GM10248 (cell line): ENCODE data around the gene TMEM117.

Experiments used
- CTCF ChIA-PET: fragments of 300-600 bp; sonication (Branson Sonifier 250); formaldehyde crosslinking; extraction: SDS; loops from one replicate; lab custom pipeline; 2021; ENCODE audit warnings: antibody characterized with exemption; lab: Yijun Ruan, JAX
- POLR2A ChIA-PET: fragments of 350-650 bp; sonication (Branson Sonifier 250); formaldehyde crosslinking; extraction: SDS; loops from one replicate; lab custom pipeline; 2020; ENCODE audit warnings: antibody characterized with exemption; lab: Yijun Ruan, JAX
- DNase-seq: peaks from one replicate; pipeline ENCODE4 v3.0.0; 2012; ENCODE audit errors: extremely low spot score
- TF ChIP-seq, protein P1 (sequence below): IDR thresholded peaks from 2 replicates; pipeline ENCODE4 v1.5.1; 2012; ENCODE audit warnings: mild to moderate bottlenecking, low read depth; ENCODE audit errors: extremely low read depth, missing control alignments, control extremely low read depth

The TMEM117 gene

DNA sequence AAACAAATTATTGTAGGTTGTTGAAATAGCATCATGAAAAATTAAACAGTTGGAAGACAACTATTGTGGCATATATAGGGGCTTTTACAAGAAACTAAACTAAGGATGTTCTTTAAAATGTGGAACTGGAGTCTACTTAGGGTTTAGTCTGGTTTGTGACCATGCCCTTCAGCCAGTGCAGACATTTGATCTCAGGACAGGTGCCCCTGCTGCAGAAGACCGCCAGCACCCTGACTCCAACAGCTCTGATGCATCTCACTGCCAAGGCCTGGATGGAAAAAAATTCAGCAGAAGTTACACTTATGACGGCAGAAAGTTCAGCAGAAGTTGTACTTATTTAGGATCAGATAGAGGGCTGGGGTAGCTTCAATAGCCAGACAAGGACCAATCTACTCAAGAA lies 51.5 kb downstream of the TMEM117 start:
- no peak for DNase-seq
- TF ChIP-seq, protein P1, sequence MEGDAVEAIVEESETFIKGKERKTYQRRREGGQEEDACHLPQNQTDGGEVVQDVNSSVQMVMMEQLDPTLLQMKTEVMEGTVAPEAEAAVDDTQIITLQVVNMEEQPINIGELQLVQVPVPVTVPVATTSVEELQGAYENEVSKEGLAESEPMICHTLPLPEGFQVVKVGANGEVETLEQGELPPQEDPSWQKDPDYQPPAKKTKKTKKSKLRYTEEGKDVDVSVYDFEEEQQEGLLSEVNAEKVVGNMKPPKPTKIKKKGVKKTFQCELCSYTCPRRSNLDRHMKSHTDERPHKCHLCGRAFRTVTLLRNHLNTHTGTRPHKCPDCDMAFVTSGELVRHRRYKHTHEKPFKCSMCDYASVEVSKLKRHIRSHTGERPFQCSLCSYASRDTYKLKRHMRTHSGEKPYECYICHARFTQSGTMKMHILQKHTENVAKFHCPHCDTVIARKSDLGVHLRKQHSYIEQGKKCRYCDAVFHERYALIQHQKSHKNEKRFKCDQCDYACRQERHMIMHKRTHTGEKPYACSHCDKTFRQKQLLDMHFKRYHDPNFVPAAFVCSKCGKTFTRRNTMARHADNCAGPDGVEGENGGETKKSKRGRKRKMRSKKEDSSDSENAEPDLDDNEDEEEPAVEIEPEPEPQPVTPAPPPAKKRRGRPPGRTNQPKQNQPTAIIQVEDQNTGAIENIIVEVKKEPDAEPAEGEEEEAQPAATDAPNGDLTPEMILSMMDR = no peak
- ChIA-PET POLR2A (no interaction called here), CTCF (interaction anchor here (1.3 to 6.3 kb wide), 2 partner anchors 10 to 443 kb away, joined by 6 to 48 read pairs; no protein-coding TSS in a partner anchor)

DNA sequence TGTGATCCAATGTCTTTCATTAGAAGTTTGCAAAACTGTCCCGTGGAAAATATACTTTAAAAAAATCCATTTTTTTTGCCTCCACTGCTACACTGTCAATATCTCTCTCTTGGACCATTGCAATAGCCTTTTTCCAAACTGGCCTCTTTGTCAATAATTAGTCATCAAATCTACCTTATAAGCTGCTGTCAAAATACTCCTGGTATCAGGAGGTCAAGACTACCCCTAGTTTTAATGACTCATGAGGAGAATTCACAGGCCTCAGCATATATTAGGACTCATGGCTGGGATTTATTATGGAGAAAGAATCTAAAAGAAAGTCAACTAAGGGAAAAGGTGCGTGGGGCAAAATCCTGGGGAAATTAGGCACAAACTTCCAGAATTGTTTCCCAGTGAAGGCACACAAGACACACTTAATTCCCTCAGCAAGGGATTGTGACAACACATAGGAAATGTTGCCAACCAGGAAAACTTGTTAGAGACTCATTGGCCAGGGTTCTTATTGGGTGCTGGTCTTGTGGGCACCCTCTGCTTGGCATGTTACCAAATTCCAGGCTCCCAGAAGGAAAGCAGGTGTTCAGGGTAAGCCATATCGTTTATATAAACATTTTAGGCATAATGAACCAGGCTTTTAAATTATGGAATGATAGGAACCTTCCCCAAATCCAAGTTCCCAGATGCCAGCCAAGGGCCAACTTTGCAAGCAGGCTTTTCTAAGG lies 56.1 kb downstream of the TMEM117 start:
- ChIA-PET CTCF (interaction anchor here (1.2 kb wide), 1 partner anchor 9 kb away, joined by 5 read pairs; no protein-coding TSS in a partner anchor), POLR2A (no interaction called here)

DNA sequence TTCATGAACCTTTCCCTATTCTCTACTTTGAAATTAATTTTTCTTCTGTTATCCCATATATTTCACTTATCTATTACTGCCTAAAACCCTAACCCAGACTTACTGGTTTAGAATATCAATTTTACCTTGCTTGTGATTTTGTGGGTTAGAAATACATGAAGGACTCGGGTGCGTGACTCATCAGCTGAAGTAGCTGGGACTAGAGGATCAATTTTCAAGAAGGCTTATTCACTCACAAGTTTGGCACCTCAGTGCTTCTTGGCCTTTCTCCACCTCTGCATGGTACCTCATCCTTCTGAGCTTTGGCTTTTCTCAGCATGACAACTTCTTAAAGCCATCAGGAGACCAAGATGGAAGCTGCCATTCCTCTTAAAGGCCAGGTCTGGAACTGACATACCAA lies 57.8 kb downstream of the TMEM117 start:
- TF ChIP-seq, protein P1 = no peak
- POLR2A ChIA-PET = no interaction called here
- CTCF ChIA-PET = no interaction called here
- no peak for DNase-seq

More for the DNA sequence above, 56.1 kb downstream of the TMEM117 start:
- TF ChIP-seq, protein P1 = no peak
- DNase-seq = no peak

DNA sequence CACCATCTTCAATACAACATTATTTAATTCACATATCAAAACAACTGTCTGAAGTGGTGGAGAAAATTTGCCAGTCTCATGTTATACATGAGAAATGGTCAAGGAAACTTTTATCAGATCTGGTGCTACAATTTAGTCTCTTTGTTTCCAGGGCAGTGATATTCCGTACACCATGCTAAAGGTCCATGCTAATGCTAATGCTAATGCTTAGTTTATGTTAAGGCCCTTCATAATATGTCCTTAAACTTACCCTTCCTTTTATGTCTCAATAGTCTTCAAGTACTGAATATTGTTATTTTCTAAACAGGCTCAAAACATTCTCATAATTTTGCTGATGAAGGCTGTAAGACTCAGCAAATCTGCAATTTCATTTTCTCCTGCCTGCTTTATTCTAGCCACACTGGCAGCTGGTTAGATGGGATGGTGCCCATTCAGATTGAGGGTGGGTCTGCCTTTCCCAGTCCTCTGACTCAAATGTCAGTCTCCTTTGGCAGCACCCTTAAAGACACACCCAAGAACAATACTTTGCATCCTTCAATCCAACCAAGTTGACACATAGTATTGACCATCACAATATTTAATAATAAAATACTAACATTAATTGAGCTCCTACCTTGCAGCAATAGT lies 59.8 kb downstream of the TMEM117 start:
- TF ChIP-seq, protein P1 = no peak
- DNase-seq = no peak
- ChIA-PET POLR2A (no interaction called here), CTCF (interaction anchor here (1.4 to 2.6 kb wide), 2 partner anchors 11 to 14 kb away, joined by 3 to 9 read pairs; no protein-coding TSS in a partner anchor)

DNA sequence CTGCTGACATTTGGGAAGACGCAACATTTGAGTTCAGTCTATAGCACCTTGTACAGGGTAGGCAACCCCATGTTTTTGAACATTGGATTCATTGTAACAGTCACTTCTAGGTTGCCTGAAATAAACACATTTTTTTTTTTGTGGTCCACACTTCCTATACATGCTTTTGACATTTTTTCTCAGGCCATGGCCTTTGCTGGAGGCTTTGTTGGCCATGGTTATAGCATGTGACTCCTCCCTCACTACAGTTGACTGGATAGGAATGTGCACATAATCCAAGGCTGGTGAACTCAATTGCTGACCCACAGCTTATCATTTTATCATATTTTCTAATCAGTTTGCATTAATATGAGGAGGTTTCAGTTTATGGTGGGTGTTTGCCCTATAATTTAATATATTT lies 60.6 kb downstream of the TMEM117 start:
- TF ChIP-seq, protein P1 = no peak
- ChIA-PET POLR2A (no interaction called here), CTCF (interaction anchor here (1.4 to 2.6 kb wide), 2 partner anchors 12 to 15 kb away, joined by 3 to 9 read pairs; no protein-coding TSS in a partner anchor)
- no peak for DNase-seq

DNA sequence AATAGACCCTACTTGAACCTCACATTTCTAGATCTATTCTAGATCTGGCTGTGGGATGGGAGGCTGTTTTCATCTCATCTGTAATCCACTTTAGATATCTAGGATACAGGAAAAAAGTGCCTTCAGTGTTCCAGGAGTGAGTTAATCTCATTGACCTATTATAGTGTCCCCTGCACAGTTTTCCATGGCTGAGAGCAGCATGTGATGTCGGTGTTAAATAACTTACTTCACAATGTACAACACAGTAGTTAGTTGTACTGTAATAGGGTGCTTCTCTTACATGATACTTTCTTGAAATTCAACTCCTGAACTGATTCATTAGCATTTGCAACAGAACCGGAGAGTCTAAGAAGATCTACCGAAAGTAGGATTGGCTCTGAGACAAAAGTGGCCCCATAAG lies 62.6 kb downstream of the TMEM117 start:
- ChIA-PET POLR2A (no interaction called here), CTCF (interaction anchor here (1.2 kb wide), 1 partner anchor 23 kb away, joined by 5 read pairs; no protein-coding TSS in a partner anchor)
- no peak for DNase-seq
- TF ChIP-seq, protein P1 = no peak
